Lung (tissue), 12 donors: Measurements from ENCODE around the gene IFT172. TPM values are rescaled to one million over a fixed set of nuclear protein-coding genes. Genes with fewer than 3 reads are reported as not detected.

Experiments
- ATAC-seq: fragments of 200-7000 bp; cut with Tn5 transposase; one replicate; pipeline ENCODE4 v1.9.1; 2020; ENCODE audit warnings: moderate number of reproducible peaks; ENCODE audit not compliant: insufficient read depth, low FRiP score
- DNase-seq, 3 donors: peaks; one replicate each; pipeline ENCODE4 v3.0.0-alpha.2; 2013 to 2017
- H3K27ac ChIP-seq, 2 donors: one replicate each; pipeline ENCODE4 v1.5.1; 2013; ENCODE audit warnings: mild to moderate bottlenecking in 2 of 2, moderate library complexity in 2 of 2, control low read depth in 1 of 2, inconsistent platforms in 1 of 2, low read depth in 1 of 2, low read length in 1 of 2
- H3K27me3 ChIP-seq, 3 donors: one replicate each; pipeline ENCODE4 v1.5.1; 2013; ENCODE audit warnings: low read length in 2 of 3; ENCODE audit not compliant: control insufficient read depth in 3 of 3, insufficient read depth in 3 of 3
- H3K36me3 ChIP-seq, 4 donors: one replicate each; pipeline ENCODE4 v1.5.1; 2013; ENCODE audit warnings: low read length in 4 of 4, mild to moderate bottlenecking in 1 of 4, moderate library complexity in 1 of 4; ENCODE audit not compliant: control insufficient read depth in 4 of 4, insufficient read depth in 4 of 4
- H3K4me1 ChIP-seq, 5 donors: one replicate each; pipeline ENCODE4 v1.5.1; 2013; ENCODE audit warnings: low read length in 5 of 5, mild to moderate bottlenecking in 2 of 5, moderate library complexity in 1 of 5; ENCODE audit not compliant: control insufficient read depth in 5 of 5, insufficient read depth in 5 of 5
- H3K4me3 ChIP-seq: one replicate; pipeline ENCODE4 v1.5.1; 2013; ENCODE audit warnings: mild to moderate bottlenecking, control low read depth, moderate library complexity
- H3K9ac ChIP-seq, 2 donors: one replicate each; pipeline ENCODE4 v1.5.1; 2013; ENCODE audit warnings: low read length in 2 of 2, control low read depth in 1 of 2; ENCODE audit not compliant: insufficient read depth in 1 of 2
- H3K9me3 ChIP-seq, 4 donors: one replicate each; pipeline ENCODE4 v1.5.1; 2013; ENCODE audit warnings: low read length in 3 of 4, mild to moderate bottlenecking in 1 of 4, moderate library complexity in 1 of 4; ENCODE audit not compliant: control insufficient read depth in 4 of 4, insufficient read depth in 3 of 4
- WGBS, 2 donors: extraction: QIAGEN DNeasy Blood & Tissue Kit; methylation state at CpG; one replicate each; pipeline ENCODE4 v1.1.7; 2013; 5-methylcytosine and 5-hydroxymethylcytosine counted together
- polyA plus RNA-seq, 2 donors: library from polyadenylated mRNA; stranded (reverse); fragments of 200-250 nt; gene quantifications; one replicate each; pipeline ENCODE4 v1.2.1, GENCODE V29; 2013
- total RNA-seq, 2 donors: library from RNA; depleted of rRNA in 1 of 2; stranded (reverse); fragments of >200 nt in 1 of 2; gene quantifications; one replicate each; pipeline ENCODE4 v1.2.1, GENCODE V29; 2014 to 2021
- TF ChIP-seq, protein P1 (sequence below): IDR thresholded peaks from 2 replicates; pipeline ENCODE4 v1.5.1; 2012; ENCODE audit warnings: mild to moderate bottlenecking; ENCODE audit errors: control extremely low read depth, extremely low read depth
- donor health status: control.
- donor health status: control.
- donor health status: Bipolar disorder and iron deficiency.
- donor health status: healthy.
- donor health status: DM: yes; HTN: yes; CAD: no.

The IFT172 gene
- total and polyA plus RNA-seq, 4 donors, result 17.8 to 52.2 (median 35.6) TPM

DNA sequence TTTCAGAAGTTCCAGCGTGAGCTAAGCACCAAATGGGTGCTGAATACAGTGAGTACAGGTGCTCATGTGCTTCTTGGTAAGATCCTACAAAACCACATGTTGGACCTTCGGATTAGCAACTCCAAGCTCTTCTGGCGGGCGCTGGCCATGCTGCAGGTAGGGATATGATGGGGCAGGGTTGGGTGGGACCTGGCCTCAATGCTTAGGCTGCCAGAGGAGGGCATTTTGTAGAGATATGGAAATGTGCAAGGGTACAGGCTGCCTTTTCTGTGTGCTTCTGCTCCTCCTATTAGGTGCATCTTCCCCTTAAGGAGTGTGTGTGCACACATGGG is 29.2 kb upstream of the IFT172 start:
- H3K27me3 ChIP-seq, result peaks cover 0 to 3% (median 0%) of the 10 kb centered on the region in 3 donors
- H3K4me1 ChIP-seq, result no peaks in the 10 kb centered on the region
- DNase-seq (no peak), ATAC-seq (no peak)
- H3K9me3 ChIP-seq, result peaks cover 0 to 2% (median 0%) of the 10 kb centered on the region in 4 donors
- TF ChIP-seq, protein P1, sequence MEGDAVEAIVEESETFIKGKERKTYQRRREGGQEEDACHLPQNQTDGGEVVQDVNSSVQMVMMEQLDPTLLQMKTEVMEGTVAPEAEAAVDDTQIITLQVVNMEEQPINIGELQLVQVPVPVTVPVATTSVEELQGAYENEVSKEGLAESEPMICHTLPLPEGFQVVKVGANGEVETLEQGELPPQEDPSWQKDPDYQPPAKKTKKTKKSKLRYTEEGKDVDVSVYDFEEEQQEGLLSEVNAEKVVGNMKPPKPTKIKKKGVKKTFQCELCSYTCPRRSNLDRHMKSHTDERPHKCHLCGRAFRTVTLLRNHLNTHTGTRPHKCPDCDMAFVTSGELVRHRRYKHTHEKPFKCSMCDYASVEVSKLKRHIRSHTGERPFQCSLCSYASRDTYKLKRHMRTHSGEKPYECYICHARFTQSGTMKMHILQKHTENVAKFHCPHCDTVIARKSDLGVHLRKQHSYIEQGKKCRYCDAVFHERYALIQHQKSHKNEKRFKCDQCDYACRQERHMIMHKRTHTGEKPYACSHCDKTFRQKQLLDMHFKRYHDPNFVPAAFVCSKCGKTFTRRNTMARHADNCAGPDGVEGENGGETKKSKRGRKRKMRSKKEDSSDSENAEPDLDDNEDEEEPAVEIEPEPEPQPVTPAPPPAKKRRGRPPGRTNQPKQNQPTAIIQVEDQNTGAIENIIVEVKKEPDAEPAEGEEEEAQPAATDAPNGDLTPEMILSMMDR, result no peak
- no peak overlapping the region for H3K27ac ChIP-seq
- no peak overlapping the region for H3K4me3 ChIP-seq
- H3K9ac ChIP-seq, result no peak overlapping the region
- WGBS, 2 donors, result 89 to 94% methylated on average over 4 of the region's 4 CpGs
- no peaks in the 10 kb centered on the region for H3K36me3 ChIP-seq

- peaks cover 0 to 2% (median 0%) of the 10 kb centered on the region in 4 donors for H3K9me3 ChIP-seq
- no peaks in the 10 kb centered on the region for H3K36me3 ChIP-seq
- H3K27ac ChIP-seq, result no peak overlapping the region
- peaks cover 0 to 3% (median 0%) of the 10 kb centered on the region in 3 donors for H3K27me3 ChIP-seq
- no peaks in the 10 kb centered on the region for H3K4me1 ChIP-seq
- DNase-seq, result no peak
- H3K9ac ChIP-seq, result no peak overlapping the region
- no peak for ATAC-seq
- H3K4me3 ChIP-seq, result no peak overlapping the region
- TF ChIP-seq, protein P1, result no peak
- 71 to 85% methylated on average over 5 of the region's 5 CpGs for WGBS, 2 donors
Measured at GRCh38 chr2:27518113-27518781, 28.7 kb upstream of the IFT172 start.

DNA sequence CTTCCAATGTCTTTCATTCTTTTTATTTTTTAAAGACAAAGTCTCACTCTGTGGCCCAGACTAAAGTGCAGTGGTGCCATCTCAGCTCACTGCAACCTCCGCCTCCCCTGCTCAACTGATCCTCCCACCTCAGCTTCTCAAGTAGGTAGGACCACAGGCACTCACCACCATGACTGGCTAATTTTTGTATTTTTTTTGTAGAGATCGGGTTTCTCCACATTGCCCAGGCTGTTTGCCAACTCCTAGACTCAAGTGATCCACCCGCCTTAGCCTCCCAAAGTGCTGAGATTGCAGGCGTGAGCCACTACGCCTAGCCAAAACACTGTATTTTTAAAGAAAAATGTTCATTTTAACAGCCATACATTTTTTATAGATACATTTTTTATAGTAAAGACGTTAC is 19.8 kb upstream of the IFT172 start:
- H3K9me3 ChIP-seq, result no peaks in the 10 kb centered on the region
- no peak overlapping the region for H3K27ac ChIP-seq
- TF ChIP-seq, protein P1, result no peak
- peaks cover 0 to 3% (median 0%) of the 10 kb centered on the region in 3 donors for H3K27me3 ChIP-seq
- H3K4me1 ChIP-seq, result no peaks in the 10 kb centered on the region
- H3K36me3 ChIP-seq, result no peaks in the 10 kb centered on the region
- H3K4me3 ChIP-seq, result no peak overlapping the region
- ATAC-seq (no peak), DNase-seq (peak; percentile 55 to 79 (median 66))
- WGBS, 2 donors, result 43 to 63% methylated on average over 6 of the region's 6 CpGs
- H3K9ac ChIP-seq, result no peak overlapping the region

- H3K27me3 ChIP-seq, result no peaks in the 10 kb centered on the region
- no peak for ATAC-seq
Measured at GRCh38 chr2:27507293-27507692, 17.8 kb upstream of the IFT172 start.

More at GRCh38 chr2:27507293-27507692, 17.8 kb upstream of the IFT172 start:
- H3K9me3 ChIP-seq, result no peaks in the 10 kb centered on the region
- no peaks in the 10 kb centered on the region for H3K4me1 ChIP-seq
- no peak for DNase-seq
- H3K4me3 ChIP-seq, result no peak overlapping the region
- TF ChIP-seq, protein P1, result no peak
- no peak overlapping the region for H3K9ac ChIP-seq
- H3K36me3 ChIP-seq, result no peaks in the 10 kb centered on the region
- 73 to 74% methylated on average over 4 of the region's 4 CpGs for WGBS, 2 donors
- H3K27ac ChIP-seq, result no peak overlapping the region
